Left cardiac atrium (tissue), 4 donors: Measurements from ENCODE around the gene KIFC3. TPM values are rescaled to one million over a fixed set of nuclear protein-coding genes. Genes with fewer than 3 reads are reported as not detected.

Source experiments
- ATAC-seq, 2 donors: fragments of 200-7000 bp; cut with Tn5 transposase; one replicate each; pipeline ENCODE4 v1.9.1; 2020; ENCODE audit warnings: mild to moderate bottlenecking in 2 of 2, moderate library complexity in 2 of 2
- DNase-seq: peaks from one replicate; pipeline ENCODE4 v3.0.0-alpha.2; 2020
- intact Hi-C, 2 donors: fragments of 100-400 bp; cut with DNase I; formaldehyde crosslinking; loops; one replicate each; pipeline versions ENCODE4 v1.14.1 to v1.15.1; 2022 to 2023
- total RNA-seq, 2 donors: library from RNA; stranded (reverse); fragmentation: NEBNext Ultra II Directional; extraction: Animal tissue kit (Norgen Biotek cat#: 25700); gene quantifications; one replicate each; pipeline ENCODE4 v1.2.1, GENCODE V29; 2021
- donor health status: DM: no; HTN: yes; CAD: no.
- donor health status: DM: no; HTN: yes; CAD: no; lungs with severe emphysema.
- donor health status: DM: yes; HTN: yes; CAD: no.
- donor health status: Dilated cardiomyopathy.

Gene KIFC3
- total RNA-seq, 2 donors from 2014 or later, result 37.1 to 55.4 TPM

DNA sequence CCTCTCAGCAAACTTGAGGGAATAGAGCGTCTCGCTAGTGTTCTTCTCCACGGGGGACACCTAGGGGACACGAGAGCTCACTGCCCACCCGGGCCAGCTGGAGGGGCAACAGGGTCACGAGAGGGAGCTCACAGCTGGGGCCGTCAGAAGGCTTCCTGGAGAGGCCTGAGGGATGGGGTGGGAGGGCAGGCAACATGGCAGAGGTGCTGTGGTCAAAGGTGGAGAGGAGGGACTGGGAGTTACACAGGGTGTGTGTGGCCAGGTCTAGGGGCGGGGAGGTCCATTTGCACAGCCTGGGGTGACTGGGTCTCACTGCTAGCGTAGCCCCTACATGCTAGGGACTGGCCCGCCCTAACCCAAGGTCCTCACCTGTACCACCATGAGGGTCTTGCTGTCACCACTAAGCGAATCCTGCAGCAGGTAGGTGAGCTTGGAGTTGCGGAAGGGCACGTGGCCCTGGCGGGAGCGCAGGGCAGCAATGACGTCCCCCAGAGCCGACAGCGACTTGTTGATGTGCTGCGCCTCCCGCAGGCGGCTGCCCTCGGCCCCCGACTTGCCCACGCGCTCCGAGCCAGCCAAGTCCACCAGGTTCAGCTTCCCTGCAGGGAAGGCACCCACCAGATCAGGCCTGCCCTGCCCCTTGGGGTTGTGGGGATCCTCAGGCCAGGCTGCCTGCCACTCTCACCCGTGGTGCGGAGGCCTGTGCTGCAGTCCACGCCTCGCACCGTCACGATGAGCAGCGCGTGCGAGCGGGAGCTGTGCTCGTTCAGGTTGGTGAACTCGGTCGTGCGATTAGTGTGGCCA is 41.7 kb downstream of the KIFC3 start:
- DNase-seq, result no peak
- intact Hi-C loops, result loop anchor here in 1 of 2 donors (5.0 kb wide), 1 partner anchor 37 kb away; no protein-coding TSS in a partner anchor
- no peak for ATAC-seq

DNA sequence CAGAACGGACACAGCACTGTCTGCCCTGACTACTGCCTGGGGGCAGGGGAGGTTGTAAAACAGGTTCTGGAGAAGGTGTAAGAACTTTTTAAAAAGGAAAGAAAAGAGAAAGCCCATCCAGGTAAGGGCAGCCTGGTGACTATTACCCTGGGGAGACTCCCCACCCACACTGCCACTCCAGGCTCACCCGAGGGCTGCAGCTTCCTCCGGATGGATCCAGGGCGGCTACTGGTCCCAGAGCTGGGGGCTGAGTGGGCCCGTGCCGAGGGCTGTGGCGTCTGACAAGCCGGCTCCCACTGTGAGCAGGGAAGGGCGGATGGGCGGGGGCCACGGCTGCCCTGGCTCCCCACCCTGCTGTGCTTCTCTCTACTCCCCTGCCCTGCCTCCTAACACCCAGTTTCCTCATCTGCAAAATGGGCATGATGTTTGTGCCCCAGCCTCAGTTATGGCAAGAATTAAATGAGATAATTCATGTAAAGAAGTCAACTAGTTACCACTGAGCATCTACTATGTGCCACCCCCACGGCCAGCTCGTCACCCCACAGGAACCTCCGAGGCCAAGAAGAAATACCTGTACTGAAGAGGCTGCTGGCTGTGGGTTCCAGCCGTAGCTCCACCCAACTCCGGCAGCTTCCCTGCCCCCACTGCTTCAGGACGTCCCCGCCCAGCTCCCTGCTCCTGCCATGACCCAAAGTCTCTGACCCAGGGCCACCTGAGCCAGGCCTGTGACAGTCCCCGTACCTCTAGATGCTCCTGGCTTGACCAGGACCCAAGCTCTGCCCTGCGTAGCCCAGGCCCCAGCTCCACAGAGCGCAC is 42.5 kb downstream of the KIFC3 start:
- intact Hi-C loops, result loop anchor here (2.0 to 5.0 kb wide), 3 partner anchors 38 to 243 kb away; partner anchors contain the start of genes USB1 (in 1 of the 2) and ZNF319 (in 1 of the 2)
- no peak for DNase-seq
- no peak for ATAC-seq

DNA sequence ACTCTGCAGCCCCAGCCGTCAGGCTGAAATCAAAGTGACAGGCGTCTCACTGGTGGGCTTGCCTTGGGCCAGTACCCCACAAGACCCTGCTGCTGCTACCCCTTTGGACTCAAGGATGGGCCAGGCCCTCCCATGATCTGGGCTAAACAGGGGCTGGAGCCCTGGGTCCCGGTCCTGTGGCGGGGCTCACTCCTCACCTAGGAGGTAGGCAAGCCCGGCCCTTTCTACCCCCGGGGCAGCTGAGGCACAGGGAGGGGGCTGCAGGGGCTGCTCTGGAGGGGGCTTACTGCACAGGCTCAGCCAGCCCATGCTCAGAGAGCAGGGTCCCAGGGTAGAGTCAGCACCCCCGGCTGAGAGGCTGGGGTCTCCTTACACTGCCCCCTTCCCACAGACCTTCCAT is 43.2 kb downstream of the KIFC3 start:
- DNase-seq, result no peak
- no peak for ATAC-seq
- intact Hi-C loops, result loop anchor here (2.0 to 5.0 kb wide), 2 partner anchors 106 to 243 kb away; partner anchors contain the start of genes USB1 (in 1 of the 2) and ZNF319 (in 1 of the 2)

DNA sequence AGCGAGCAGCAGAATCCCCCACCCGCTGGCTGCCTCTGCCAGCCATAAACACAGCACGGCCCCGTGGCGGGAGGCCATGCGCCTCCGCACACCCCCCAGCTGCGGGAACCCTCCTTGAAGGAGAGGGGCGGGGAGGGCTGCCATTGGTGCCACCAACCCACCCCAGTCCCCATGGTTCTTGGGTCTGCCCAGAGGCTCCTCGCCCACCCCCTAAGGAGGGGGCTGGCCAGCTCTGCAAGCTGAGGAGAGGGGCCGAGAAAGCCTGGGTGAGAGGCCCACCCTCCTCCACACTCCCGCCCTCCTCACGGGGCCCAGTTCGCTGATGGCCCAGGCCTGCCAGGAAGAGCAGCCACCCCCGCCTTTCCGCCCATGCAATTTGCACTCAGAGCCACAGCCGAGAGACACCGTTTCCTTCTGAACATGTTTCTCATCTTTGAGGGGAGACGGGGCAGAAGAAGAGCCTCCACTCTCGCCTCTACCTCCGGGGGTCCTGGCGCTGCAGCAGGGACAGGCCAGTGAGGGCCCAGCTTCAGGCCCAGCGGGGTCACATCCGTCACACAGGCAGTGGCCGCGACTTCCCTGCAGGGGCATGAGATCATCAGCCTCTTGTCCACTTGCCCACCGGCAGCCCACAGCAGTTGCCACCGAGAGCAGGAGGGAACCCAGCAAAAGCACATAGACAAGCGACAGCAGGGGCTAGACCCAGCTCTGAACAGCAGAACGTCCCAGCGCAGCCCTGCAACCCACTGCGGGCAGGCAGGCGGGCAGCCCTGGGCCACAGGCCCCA is 43.8 kb downstream of the KIFC3 start:
- intact Hi-C loops, result loop anchor here (2.0 to 5.0 kb wide), 2 partner anchors 106 to 244 kb away; partner anchors contain the start of genes USB1 (in 1 of the 2) and ZNF319 (in 1 of the 2)
- no peak for DNase-seq
- no peak for ATAC-seq

DNA sequence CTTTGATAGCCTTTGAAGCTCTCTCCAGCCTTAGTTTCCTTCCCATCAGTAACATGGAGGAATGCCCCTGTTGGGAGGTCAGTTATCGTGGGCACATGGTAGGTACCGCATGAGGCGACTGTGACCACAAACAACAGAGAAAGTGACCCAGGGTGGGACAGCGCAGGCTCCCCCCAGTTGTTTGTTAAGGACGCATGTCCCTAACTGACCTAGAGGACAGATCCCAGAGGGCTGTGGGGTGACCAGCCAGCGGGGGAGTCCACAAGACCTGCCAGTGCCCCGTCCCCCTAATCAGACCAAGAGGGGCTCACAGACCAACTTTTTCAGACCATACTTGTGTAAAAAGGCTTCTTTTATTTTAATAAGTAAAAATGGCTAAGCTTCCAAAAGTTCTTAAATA is 44.4 kb downstream of the KIFC3 start:
- intact Hi-C loops, result loop anchor here (1.0 to 5.0 kb wide), 3 partner anchors 105 to 244 kb away; partner anchors contain the start of genes USB1 (in 1 of the 2) and ZNF319 (in 1 of the 2)
- DNase-seq (no peak), ATAC-seq (no peak)

DNA sequence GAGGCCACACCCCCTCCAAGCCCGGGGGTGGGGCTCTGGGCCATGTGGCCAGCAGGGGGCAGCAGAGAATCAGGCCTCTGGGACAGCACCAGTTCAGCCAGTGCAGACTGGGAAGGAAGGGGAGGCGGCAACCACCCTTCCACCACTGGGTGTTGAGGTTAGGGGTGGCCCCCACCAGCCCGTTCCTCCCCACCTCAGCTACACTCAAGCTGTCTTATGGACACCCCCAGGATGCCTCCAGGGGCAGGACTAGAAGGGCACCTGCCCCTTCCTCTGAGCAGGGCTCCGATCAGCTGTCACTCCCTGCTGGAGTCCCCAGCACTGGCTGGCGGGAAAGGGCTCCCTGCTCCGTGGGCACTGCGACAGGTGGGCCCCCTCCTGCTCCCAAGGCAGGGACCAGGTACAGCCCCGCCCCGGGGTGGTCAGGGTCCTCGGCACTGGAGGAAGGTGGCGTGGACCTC is 44.9 kb downstream of the KIFC3 start:
- ATAC-seq (peak; percentile 86 to 94), DNase-seq (peak; percentile 91)
- intact Hi-C loops, result loop anchor here in 1 of 2 donors (1.0 to 5.0 kb wide), 2 partner anchors 106 to 245 kb away; partner anchors contain the start of genes USB1 and ZNF319

DNA sequence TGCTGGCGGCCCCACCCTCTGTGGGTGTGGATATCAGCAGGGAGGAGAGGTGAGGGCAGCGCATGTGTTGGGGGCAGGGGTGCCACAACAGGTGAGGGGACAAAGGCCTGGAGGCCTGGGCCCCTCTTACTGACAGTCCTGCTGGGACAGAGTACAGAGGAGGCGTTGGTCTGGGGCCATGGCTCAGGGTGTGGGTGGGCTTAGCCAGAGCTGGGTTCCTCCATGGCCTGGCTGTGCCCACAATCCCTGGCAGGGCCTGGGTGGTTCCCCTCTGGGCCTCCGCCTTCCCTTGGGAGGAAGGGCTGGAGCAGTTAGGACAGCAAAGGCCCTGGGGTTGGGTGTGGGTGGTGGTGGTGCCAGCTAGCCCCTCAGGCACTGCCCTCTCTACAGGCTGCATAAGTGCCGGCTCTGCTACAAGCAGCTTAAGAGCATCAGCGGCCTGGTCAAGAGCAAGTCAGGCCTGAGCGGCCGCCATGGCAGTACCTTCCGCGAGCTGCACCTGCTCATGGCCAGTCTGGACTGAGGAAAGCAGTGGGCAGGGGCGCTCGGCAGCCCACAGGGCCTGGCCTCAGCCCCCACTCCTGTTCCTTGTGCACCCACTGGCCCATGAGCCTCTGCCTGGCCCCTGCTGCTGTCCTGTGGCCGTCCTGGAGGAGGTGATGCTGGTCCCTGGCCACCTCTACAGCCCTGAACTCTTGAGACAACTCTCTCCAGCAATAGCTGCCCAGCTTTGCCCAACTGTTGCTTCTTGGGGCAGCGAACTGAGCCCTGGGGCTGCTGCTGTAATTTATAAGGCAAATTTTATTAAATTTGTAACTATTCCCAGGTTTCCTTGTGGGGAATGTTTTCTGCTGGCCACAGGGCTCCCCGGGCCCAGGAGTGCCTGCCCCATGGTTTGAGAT is 45.6 kb downstream of the KIFC3 start:
- ATAC-seq (no peak), DNase-seq (no peak)
- intact Hi-C loops, result loop anchor here in 1 of 2 donors (1.0 to 5.0 kb wide), 2 partner anchors 107 to 246 kb away; partner anchors contain the start of genes USB1 and ZNF319

DNA sequence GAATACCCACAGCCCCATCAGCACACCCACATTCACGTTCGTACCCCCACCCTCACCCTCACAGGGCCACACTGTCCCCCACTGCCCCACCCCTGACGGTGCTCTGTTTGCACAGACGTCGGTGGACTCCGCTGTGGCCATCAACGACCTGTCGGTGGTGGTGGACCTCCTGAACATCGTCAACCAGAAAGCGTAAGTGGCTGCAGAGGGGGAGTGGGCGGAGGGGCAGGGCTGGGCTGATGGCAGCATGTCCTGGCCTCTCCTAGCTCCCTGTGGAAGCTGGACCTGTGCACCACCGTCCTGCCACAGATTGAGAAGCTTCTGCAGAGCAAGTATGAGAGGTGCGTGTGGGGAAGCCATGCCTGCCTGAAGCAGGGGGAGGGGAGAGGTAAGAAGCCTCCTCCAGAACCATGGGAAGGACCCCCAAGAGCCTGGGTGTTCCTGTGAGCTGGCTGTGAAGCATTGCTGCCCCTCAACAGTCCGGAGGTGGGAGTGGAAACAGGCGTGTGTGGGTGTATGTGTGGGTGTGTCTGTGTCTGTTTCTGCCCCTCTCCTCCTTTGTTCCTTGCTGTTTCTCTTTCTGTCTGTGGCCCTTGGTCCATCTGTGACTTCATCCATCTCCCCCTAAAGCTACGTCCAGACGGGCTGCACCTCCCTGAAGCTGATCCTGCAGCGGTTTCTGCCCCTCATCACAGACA is 46.4 kb downstream of the KIFC3 start:
- no peak for ATAC-seq
- intact Hi-C loops, result loop anchor here in 1 of 2 donors (5.0 kb wide), 1 partner anchor 246 kb away; the partner anchor contains the start of genes USB1 and ZNF319
- no peak for DNase-seq

DNA sequence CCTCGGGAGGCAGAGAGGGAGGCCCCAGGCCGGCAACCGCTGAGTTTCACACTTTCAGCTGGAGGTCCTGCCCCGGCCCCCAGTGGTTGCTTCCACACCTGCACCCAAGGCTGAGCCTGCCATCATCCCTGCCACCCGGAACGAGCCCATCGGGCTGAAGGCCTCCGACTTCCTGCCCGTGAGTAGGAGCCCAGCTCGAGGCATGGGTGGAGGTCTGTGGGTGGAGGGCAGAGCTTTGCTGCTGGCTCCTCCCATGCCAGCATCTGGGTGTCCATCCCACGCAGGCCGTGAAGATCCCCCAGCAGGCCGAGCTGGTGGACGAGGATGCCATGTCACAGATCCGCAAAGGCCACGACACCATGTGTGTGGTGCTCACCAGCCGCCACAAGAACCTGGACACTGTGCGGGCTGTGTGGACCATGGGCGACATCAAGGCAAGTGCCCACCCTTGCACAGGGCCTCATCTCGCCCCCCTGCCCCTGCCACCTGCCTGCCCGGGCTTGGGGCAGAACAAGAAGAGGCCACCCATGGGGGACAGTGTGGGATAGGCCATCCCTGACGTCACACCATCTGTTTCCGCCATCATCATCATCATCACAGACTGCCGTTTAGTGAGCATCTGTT is 47.1 kb downstream of the KIFC3 start:
- intact Hi-C loops, result loop anchor here in 1 of 2 donors (5.0 kb wide), 1 partner anchor 247 kb away; the partner anchor contains the start of genes USB1 and ZNF319
- DNase-seq (no peak), ATAC-seq (no peak)

DNA sequence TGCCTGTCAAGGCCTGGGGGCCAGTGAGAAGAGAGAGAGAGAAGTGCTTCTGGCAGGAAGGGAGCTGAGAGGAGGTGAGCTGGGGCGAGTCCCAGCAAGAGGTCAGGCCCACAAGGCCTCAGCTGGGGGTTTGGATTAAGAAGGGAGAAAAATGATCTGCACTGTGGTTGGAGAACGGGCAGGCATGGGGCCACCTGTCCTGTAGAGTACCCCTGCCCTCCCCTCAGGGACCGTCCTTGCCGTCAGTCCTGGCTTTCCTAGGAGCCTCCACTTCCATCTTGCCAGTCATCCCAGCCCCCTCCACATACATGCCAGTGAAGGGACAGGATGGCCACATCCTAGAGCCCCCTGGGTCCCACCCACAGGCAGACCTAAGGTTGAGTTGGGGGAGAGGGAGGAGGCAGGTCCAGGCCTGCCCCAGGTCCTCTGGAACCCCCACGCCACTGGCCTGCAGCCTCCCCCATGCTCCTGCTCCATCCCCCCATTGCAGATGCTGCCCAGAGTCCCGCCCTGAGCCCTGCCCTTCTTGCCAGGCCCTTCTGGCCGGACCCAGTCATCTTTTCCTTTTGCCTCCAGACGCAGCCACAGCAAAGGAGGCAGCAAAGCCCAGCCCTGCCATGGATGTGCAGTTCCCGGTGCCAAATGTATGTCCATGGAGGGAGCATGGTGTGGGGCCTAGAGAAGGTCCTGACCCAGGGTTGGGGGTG is 47.8 kb downstream of the KIFC3 start:
- intact Hi-C loops, result loop anchor here in 1 of 2 donors (5.0 kb wide), 1 partner anchor 248 kb away; the partner anchor contains the start of genes USB1 and ZNF319
- DNase-seq (peak; percentile 14), ATAC-seq (no peak)

DNA sequence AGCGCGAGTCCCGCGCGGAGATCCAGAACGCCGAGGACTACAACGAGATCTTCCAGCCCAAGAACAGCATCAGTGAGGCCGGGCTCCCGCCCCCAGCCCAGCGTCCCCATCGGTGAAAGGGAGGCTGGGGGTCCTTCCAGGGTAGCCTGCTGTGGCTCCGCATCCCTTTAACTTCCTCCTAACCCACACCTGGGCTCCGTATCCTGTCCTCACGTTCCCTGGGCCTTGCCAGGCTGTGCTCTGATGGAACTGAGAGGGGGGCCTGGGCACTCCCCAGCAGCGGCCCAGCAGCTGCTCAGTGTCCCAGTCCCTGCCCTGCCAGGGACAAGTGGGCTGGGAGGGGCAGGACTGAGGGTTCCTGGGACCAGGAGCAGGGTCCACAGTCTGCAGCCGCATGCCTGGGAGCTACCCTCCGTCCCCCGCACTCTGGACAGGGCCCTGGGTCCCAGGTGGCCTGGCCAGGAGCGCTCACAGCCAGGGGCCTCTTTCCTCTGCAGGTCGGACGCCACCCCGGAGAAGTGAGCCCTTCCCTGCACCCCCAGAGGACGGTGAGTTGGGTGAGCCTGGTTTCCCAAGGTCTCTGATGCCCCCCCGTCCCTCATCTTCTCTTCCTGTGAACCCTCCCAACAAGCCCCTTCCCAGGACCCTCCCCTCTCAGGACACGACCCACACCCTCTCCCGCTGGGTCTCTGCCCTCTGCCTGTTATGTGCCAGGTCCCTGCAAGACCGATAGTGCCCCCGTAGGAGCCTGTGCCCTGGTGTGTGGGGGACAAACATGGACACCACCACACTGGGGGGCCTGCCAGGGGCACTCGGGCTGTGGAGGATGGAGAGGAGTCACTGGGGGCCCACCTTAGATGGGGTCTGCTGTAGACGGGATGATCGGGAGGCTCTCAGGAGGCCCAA is 48.6 kb downstream of the KIFC3 start:
- intact Hi-C loops, result no loop called here
- ATAC-seq (no peak), DNase-seq (no peak)

DNA sequence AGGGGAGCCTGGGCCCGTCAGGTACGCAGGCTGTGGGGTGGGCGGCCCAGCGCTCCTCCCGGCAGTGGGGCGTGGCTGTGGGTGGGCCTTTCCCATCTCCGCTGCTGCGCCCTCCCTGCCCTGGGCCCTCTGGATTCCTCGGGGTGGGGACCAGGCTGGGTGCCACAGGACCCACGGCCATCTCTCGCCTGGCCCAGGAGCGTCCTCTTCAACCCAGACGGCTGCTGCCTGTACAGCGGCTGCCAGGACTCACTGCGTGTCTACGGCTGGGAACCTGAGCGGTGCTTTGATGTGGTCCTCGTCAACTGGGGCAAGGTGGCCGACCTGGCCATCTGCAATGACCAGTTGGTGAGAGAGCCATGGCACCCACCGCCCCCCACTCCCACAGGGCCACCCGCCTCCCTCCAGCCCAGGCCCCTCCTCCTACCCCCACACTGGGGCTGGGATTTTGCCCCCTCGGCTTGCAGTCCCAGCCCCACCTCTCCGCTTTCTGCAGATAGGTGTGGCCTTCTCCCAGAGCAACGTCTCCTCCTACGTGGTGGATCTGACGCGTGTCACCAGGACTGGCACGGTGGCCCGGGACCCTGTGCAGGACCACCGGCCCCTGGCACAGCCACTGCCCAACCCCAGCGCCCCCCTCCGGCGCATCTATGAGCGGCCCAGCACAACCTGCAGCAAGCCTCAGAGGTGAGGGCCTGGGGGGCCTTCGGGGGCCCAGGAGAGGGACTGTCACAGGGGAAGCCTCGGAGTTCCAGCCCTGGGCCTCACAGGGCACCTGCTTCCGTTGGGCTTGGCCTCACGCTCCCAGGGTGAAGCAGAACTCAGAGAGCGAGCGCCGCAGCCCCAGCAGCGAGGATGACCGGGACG is 49.5 kb downstream of the KIFC3 start:
- intact Hi-C loops, result no loop called here
- no peak for ATAC-seq
- DNase-seq, result no peak

DNA sequence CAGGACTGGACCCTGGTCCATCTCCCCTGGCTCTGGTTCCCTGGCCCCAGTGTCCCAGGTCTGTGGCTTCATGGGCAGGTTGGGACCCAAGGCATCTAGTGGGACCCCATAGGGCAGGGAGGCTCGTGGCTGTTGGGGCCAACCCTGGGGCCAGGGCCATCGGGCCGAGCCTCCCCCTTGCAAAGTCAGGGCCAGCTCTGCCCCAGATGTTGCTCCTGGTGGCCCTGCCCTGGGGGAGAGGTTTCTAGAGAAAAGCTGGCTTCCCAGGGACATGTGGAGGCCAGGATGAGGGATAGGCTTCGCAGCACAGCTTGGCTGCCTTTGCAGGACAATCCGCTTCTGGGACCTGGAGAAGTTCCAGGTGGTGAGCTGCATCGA is 50.1 kb downstream of the KIFC3 start:
- ATAC-seq (no peak), DNase-seq (no peak)
- intact Hi-C loops, result no loop called here
